Memory B cell (primary cell): Measurements from ENCODE around the gene ZMIZ1.
"Not testable (repeated sequence)": the region's sequence is repeated elsewhere in the genome, so short reads cannot be mapped to it uniquely, and the experiment has no call there.

Experiments
- ATAC-seq: fragments of 150-1000 bp; cut with Tn5 transposase; 2 replicates; pipeline ENCODE4 v1.10.0; 2021; ENCODE audit warnings: low read depth, mild to moderate bottlenecking, moderate library complexity
- DNase-seq, 2 donors: peaks; one replicate each; pipeline ENCODE4 v3.0.0; 2022; ENCODE audit warnings: low spot score in 2 of 2
- H3K27ac Mint-ChIP-seq: one replicate; pipeline ENCODE4 v1.8.0; 2022; ENCODE audit warnings: mild to moderate bottlenecking, moderate library complexity, mixed read lengths
- H3K27me3 Mint-ChIP-seq: one replicate; pipeline ENCODE4 v1.8.0; 2022; ENCODE audit warnings: mixed read lengths
- H3K36me3 Mint-ChIP-seq: one replicate; pipeline ENCODE4 v1.8.0; 2022; ENCODE audit warnings: mild to moderate bottlenecking, mixed read lengths
- H3K4me1 Mint-ChIP-seq: one replicate; pipeline ENCODE4 v1.8.0; 2022; ENCODE audit warnings: mixed read lengths
- H3K4me3 Mint-ChIP-seq: one replicate; pipeline ENCODE4 v1.8.0; 2022; ENCODE audit warnings: mild to moderate bottlenecking, moderate library complexity, mixed read lengths
- H3K9me3 Mint-ChIP-seq: one replicate; pipeline ENCODE4 v1.8.0; 2022; ENCODE audit warnings: mixed read lengths

ZMIZ1 gene

DNA sequence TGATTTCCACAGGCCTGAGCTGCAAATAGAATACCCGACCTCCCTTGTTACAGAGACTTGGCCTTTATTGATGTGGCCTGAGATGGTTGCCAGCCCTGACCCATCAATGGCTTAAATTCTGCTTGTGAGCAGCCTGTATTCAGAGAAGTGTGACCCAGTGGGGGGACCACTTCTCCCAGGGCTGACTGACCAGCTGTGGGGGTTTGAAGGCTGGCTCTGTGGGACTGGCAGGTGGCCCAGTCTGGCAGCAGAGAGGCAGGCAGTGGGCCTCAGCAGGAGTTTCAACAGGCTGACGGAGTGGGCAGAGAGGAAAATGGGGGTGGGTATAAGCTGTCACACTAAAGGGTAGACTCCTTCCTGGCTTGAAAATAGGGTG is 266.3 kb downstream of the ZMIZ1 start:
- H3K36me3 Mint-ChIP-seq = no peaks in the 10 kb centered on the region
- DNase-seq (no peak), ATAC-seq (no peak)
- peak overlapping the region; percentile 48 for H3K27ac Mint-ChIP-seq
- no peaks in the 10 kb centered on the region for H3K9me3 Mint-ChIP-seq
- H3K4me3 Mint-ChIP-seq = no peak overlapping the region
- H3K4me1 Mint-ChIP-seq = peaks cover 14% of the 10 kb centered on the region
- no peaks in the 10 kb centered on the region for H3K27me3 Mint-ChIP-seq

DNA sequence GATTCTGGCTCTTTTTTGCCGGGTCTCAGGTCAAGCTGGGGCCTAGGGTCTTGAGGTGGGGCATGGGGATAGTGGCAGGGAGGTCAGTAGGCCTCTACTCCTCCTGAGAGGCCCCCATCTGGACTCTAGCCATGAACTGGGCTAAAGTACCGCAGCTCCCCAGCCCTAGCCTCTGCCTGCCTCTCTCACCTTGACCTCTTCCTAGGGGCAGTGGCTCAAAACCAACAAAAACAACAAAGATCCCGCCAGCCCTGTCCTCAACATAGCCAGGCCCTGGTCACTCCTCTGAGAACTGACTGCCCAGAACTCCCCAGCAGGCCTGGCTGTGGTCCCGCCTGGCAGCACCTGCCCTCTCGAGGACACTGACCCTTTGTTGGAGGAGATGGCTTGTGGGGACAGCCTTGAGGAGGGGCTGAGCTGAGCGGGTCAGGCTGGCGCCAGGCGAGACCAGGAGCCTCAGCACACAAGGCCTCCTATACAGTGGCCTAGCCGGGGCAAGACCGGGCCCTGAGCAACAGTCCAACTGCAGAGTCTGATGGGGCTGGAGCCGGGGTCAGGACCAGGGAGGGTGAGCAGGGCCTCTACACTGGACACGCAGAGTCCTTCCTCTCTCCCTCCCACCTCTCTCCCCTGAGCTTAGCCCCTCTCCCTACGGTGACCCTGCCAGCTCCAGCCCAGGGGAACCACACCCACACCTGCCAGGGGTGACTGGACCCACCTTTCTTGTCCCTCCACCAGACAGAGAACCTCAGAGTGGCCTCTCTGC is 266.9 kb downstream of the ZMIZ1 start:
- no peaks in the 10 kb centered on the region for H3K9me3 Mint-ChIP-seq
- H3K4me3 Mint-ChIP-seq = no peak overlapping the region
- peaks cover 14% of the 10 kb centered on the region for H3K4me1 Mint-ChIP-seq
- H3K27ac Mint-ChIP-seq = peak overlapping the region; percentile 49
- H3K36me3 Mint-ChIP-seq = no peaks in the 10 kb centered on the region
- no peak for ATAC-seq
- H3K27me3 Mint-ChIP-seq = no peaks in the 10 kb centered on the region
- DNase-seq = no peak

DNA sequence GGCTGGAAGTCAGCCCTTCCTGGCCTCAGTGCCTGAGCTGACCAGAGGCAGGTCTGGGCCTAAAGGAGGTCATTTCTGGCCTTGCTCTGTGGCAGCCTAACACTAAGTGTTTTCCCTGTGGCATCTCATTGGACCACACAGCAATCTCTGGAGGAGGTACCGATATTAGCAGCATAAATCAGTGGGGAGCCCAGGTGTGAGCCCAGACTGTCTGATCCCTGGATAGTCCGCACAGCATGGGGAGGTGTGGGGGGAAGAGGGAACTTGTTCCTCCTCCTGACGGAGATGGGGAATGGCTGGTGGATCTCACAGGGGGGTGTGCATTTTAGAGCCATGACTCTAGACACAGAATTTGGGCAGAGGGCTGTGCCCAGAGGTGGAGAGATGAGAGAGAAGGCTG is 267.5 kb downstream of the ZMIZ1 start:
- DNase-seq = no peak
- ATAC-seq = no peak
- Mint-ChIP-seq H3K9me3 (no peaks in the 10 kb centered on the region), H3K36me3 (no peaks in the 10 kb centered on the region), H3K4me1 (peaks cover 14% of the 10 kb centered on the region), H3K27me3 (no peaks in the 10 kb centered on the region), H3K27ac (peak overlapping the region; percentile 49), H3K4me3 (no peak overlapping the region)

GRCh38 chr10:79336739-79337138 is 268.0 kb downstream of the ZMIZ1 start:
- Mint-ChIP-seq H3K4me3 (no peak overlapping the region), H3K27ac (no peak overlapping the region)

GRCh38 chr10:79337783-79338469 is 269.2 kb downstream of the ZMIZ1 start:
- not testable (repeated sequence) for H3K9me3 Mint-ChIP-seq, H3K36me3 Mint-ChIP-seq, DNase-seq, H3K27ac Mint-ChIP-seq, H3K4me3 Mint-ChIP-seq, H3K4me1 Mint-ChIP-seq, ATAC-seq, H3K27me3 Mint-ChIP-seq

More at GRCh38 chr10:79336739-79337138, 268.0 kb downstream of the ZMIZ1 start:
- no peak for ATAC-seq
- no peaks in the 10 kb centered on the region for H3K36me3 Mint-ChIP-seq
- peaks cover 11% of the 10 kb centered on the region for H3K4me1 Mint-ChIP-seq
- no peaks in the 10 kb centered on the region for H3K9me3 Mint-ChIP-seq
- no peaks in the 10 kb centered on the region for H3K27me3 Mint-ChIP-seq
- DNase-seq = no peak

DNA sequence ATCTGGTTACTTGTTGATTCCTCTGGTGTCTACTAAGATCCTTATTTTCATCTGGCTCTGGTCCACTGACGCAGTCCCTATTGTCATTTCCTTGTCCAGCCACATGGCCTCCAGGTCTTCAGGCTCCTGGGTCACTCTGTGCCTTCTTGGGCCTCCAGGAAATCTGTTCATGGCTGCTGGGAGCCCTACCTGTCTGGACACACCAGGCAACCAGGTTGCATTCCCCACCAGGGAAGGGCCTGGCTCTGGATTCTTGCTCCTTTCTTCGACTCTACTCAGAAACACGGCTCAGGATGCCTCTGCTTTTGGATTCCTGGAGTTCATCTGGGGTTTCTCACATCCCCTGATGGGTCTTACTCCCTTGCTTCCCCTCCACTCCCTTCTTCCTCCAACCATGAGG is 270.5 kb downstream of the ZMIZ1 start:
- no peaks in the 10 kb centered on the region for H3K27me3 Mint-ChIP-seq
- H3K4me1 Mint-ChIP-seq = peaks cover 2% of the 10 kb centered on the region
- H3K4me3 Mint-ChIP-seq = no peak overlapping the region
- no peaks in the 10 kb centered on the region for H3K9me3 Mint-ChIP-seq
- DNase-seq (no peak), ATAC-seq (no peak)
- H3K27ac Mint-ChIP-seq = no peak overlapping the region
- H3K36me3 Mint-ChIP-seq = no peaks in the 10 kb centered on the region

DNA sequence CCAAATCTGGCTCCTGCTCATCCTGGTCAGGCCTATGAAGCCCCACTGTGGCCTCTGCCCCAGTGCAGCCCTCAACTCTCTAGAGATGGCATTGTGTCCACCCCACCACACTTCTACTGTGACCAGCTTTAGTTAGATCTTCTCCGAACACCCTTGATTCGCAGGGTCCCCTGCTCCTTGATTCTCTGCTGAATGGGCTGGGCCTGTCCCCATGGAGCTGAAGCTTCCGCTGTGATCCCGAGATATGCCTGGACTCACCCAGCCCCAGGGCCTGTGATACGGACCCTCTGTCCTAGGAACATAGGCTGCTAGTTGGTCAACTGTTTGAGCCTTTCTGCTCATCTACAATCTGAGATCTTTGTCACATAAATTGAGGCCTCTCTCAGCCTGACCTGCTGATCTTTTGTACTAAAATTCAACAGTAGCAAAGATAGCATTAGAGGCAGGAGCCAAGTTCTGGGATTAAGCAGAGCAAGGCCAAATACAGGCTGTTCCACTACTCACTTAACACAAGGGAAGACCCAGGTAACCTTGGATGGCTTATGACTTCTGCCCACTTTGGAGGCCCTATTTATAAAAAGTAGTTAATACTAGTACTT is 272.0 kb downstream of the ZMIZ1 start:
- Mint-ChIP-seq H3K4me3 (no peak overlapping the region), H3K27ac (no peak overlapping the region), H3K36me3 (no peaks in the 10 kb centered on the region), H3K9me3 (no peaks in the 10 kb centered on the region), H3K4me1 (no peaks in the 10 kb centered on the region), H3K27me3 (no peaks in the 10 kb centered on the region)
- DNase-seq = no peak
- ATAC-seq = no peak

GRCh38 chr10:79342295-79342761 is 273.6 kb downstream of the ZMIZ1 start:
- no peak for ATAC-seq
- H3K36me3 Mint-ChIP-seq = no peaks in the 10 kb centered on the region
- no peaks in the 10 kb centered on the region for H3K27me3 Mint-ChIP-seq
- no peak overlapping the region for H3K27ac Mint-ChIP-seq
- H3K4me3 Mint-ChIP-seq = no peak overlapping the region
- DNase-seq = no peak
- H3K9me3 Mint-ChIP-seq = no peaks in the 10 kb centered on the region
- H3K4me1 Mint-ChIP-seq = no peaks in the 10 kb centered on the region

DNA sequence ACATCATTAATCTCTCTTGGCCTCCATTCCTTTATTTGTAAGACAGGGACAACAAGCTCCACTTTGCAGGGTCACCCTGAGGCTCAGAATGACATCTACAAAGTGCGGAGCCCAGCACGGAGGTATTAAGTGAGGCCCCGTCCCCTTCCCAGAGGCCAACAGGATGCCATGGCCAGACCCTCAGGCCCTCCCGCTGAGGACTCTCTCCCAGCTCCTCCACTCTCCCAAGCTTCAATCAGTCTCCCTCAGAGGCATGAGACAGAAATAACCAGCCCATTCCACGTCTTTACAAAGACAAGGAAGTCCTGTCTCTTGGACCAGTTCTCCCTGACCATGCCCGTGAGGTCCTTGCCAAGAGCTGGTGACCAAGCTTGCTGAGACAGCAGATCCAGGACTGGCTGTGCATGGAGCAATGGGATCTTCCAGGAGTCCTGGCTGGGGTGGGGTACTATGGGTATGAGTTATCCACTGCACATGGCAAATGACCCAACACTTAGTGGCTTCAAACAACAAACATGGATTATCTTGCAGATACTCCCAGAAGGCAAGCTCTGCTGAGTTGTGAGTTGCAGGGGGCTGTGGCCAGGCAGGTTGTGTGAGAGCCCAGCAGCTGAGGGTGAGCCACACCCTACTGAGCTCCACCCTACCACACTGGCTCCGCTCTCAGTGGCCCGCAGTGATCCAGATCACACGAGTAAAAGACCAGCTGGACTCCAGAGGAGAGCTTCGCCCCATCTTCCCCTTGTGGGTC is 274.2 kb downstream of the ZMIZ1 start:
- Mint-ChIP-seq H3K4me1 (no peaks in the 10 kb centered on the region), H3K9me3 (no peaks in the 10 kb centered on the region), H3K27ac (no peak overlapping the region), H3K4me3 (no peak overlapping the region), H3K27me3 (no peaks in the 10 kb centered on the region), H3K36me3 (no peaks in the 10 kb centered on the region)
- ATAC-seq = no peak
- DNase-seq = no peak

- ATAC-seq = no peak
- H3K4me1 Mint-ChIP-seq = peaks cover 7% of the 10 kb centered on the region
- no peaks in the 10 kb centered on the region for H3K27me3 Mint-ChIP-seq
- H3K27ac Mint-ChIP-seq = no peak overlapping the region
- H3K36me3 Mint-ChIP-seq = peaks cover 2% of the 10 kb centered on the region
- no peaks in the 10 kb centered on the region for H3K9me3 Mint-ChIP-seq
- no peak overlapping the region for H3K4me3 Mint-ChIP-seq
- no peak for DNase-seq
Measured at GRCh38 chr10:79344502-79345195, 275.9 kb downstream of the ZMIZ1 start.

DNA sequence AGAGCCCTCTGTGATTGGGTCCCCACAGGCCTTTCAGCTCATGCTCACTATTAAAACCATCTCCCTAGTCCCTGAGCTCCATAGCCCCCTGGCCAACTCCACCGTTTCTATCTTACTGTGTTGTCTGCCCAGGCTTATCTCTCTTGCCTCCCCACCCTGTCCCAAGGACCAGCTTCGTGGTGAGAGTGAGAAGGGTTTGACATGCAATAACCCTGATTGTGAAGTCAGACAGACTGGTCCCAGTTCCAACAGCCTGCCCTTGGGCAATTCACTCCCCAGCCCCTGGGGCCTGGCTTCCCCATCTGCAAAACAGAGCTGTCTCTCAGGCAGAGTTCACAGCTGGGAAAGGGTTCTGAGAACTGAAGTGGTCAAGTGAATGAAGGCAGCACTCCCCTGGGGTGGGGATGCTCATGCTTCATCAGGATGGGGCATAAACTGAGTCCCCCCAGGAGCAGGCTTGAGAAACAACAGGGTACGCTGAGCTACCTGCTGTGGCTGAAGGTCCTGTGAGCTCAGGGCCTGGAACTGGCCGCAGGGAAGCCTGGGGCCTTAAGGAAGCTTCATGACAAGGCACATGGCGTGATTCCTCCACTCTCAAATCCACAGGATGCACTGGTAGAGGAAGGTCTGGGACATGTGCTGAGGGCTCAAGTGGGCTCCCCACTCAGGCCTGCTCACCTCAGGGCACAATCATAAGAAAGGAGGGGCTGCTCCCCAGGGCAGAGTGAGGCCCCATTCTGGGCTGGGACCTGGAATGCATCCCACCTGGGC is 276.7 kb downstream of the ZMIZ1 start:
- ATAC-seq = no peak
- no peak for DNase-seq
- Mint-ChIP-seq H3K27me3 (no peaks in the 10 kb centered on the region), H3K27ac (no peak overlapping the region), H3K4me1 (peaks cover 7% of the 10 kb centered on the region), H3K4me3 (no peak overlapping the region), H3K36me3 (peaks cover 8% of the 10 kb centered on the region), H3K9me3 (no peaks in the 10 kb centered on the region)

DNA sequence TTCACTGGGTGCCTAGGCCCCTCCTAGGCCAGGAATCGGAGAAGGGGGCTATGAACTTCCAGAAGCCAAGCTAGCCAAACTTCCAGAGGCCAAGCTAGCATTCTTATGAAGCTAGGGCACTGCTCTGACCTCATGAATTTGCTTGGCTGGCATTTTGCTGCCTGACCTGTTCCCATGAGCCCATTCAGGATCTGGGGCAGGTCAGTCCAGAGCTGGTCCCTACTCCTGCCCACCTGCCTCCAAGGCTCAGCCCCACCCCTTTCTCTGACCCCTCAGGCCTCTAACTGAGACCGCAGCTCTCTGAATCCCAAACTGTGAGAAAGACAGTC is 277.2 kb downstream of the ZMIZ1 start:
- Mint-ChIP-seq H3K9me3 (no peaks in the 10 kb centered on the region), H3K27ac (no peak overlapping the region), H3K36me3 (peaks cover 9% of the 10 kb centered on the region), H3K4me1 (peaks cover 7% of the 10 kb centered on the region), H3K27me3 (no peaks in the 10 kb centered on the region), H3K4me3 (no peak overlapping the region)
- no peak for ATAC-seq
- no peak for DNase-seq
